Measurements from ENCODE around the gene MUC12. TPM values are rescaled to one million over a fixed set of nuclear protein-coding genes. Genes with fewer than 3 reads are reported as not detected.

MUC12 gene
- total and polyA plus RNA-seq, 2 donors (not counting 3 experiments of a cell fraction or from before 2014, with no cell fraction given): not detected

GRCh38 chr7:101031082-101031481, 61.7 kb downstream of the MUC12 start:
- FAIRE-seq (no peak), DNase-seq (ENCODE audit: low read depth, low spot score) (no peak)
- TF ChIP-seq POLR2A (IDR thresholded peaks at IDR 0.05; ENCODE audit: low read depth, low read length) (no peak), GATA2 (IDR thresholded peaks at IDR 0.05; ENCODE audit: insufficient read depth, insufficient read length, low read depth, low read length) (no peak), JUN (IDR thresholded peaks at IDR 0.05; ENCODE audit: borderline replicate concordance, insufficient read depth, insufficient read length, low read depth) (no peak), MAX (IDR thresholded peaks at IDR 0.05; ENCODE audit: insufficient read depth, insufficient read length) (no peak)
- dilution Hi-C loops (cut with MboI; ENCODE audit: extremely low pct_ligation_motif_present, low sequenced_read_pairs): no loop called here
- no peak overlapping the region for H3K4me2 ChIP-seq (ENCODE audit: insufficient read depth, low read length)
- H3K9me1 ChIP-seq (replicated peaks; ENCODE audit: control insufficient read depth, extremely low read depth, insufficient read depth, low read length): no peaks in the 10 kb centered on the region
- no peaks in the 10 kb centered on the region for H3K79me2 ChIP-seq (ENCODE audit: control insufficient read depth, insufficient read depth, low read length)
- H3K36me3 ChIP-seq (ENCODE audit: control insufficient read depth in 2 of 2, extremely low read depth in 1 of 2, insufficient read depth in 2 of 2, low read length in 2 of 2): no peaks in the 10 kb centered on the region
- H3K9ac ChIP-seq (replicated peaks; ENCODE audit: extremely low read depth, insufficient read depth, low read length): no peak overlapping the region
- POLR2A ChIA-PET: no interaction called here
- H3K4me3 ChIP-seq (replicated peaks in 1 of 3; ENCODE audit: insufficient read depth in 1 of 3, low read depth in 1 of 3, low read length in 3 of 3): no peak overlapping the region
- intact Hi-C loops (cut with micrococcal nuclease): no loop called here
- no peaks in the 10 kb centered on the region for H3K9me3 ChIP-seq (replicated peaks; ENCODE audit: control insufficient read depth, insufficient read depth, low read length)
- BruUV-seq (replicated peaks): no TSS peak
- no peaks in the 10 kb centered on the region for H3K4me1 ChIP-seq (ENCODE audit: control insufficient read depth, extremely low read depth, insufficient read depth, low read length)
- CTCF ChIA-PET: no interaction called here
- peaks cover 0 to 3% of the 10 kb centered on the region in 2 experiments for H3K27me3 ChIP-seq (ENCODE audit: control insufficient read depth in 2 of 2, insufficient read depth in 2 of 2, low read length in 2 of 2)
- H2AFZ ChIP-seq (ENCODE audit: low read depth, low read length): no peak overlapping the region
- no peaks in the 10 kb centered on the region for H4K20me1 ChIP-seq (replicated peaks; ENCODE audit: control insufficient read depth, extremely low read depth, insufficient read depth, low read length)
- no peak overlapping the region for H3K27ac ChIP-seq (ENCODE audit: insufficient read depth, low read depth, low read length)

GRCh38 chr7:101035941-101036340, 66.6 kb downstream of the MUC12 start:
- H3K9me1 ChIP-seq (replicated peaks; ENCODE audit: control insufficient read depth, extremely low read depth, insufficient read depth, low read length): no peaks in the 10 kb centered on the region
- ChIA-PET CTCF (no interaction called here), POLR2A (no interaction called here)
- BruUV-seq (replicated peaks): no TSS peak
- no peak overlapping the region for H2AFZ ChIP-seq (ENCODE audit: low read depth, low read length)
- H3K4me1 ChIP-seq (ENCODE audit: control insufficient read depth, extremely low read depth, insufficient read depth, low read length): no peaks in the 10 kb centered on the region
- DNase-seq (ENCODE audit: low read depth, low spot score): no peak
- intact Hi-C loops (cut with micrococcal nuclease) (no loop called here), dilution Hi-C loops (cut with MboI; ENCODE audit: extremely low pct_ligation_motif_present, low sequenced_read_pairs) (no loop called here)
- H3K36me3 ChIP-seq (ENCODE audit: control insufficient read depth in 2 of 2, extremely low read depth in 1 of 2, insufficient read depth in 2 of 2, low read length in 2 of 2): no peaks in the 10 kb centered on the region
- no peaks in the 10 kb centered on the region for H3K9me3 ChIP-seq (replicated peaks; ENCODE audit: control insufficient read depth, insufficient read depth, low read length)
- no peak overlapping the region for H3K27ac ChIP-seq (ENCODE audit: insufficient read depth, low read depth, low read length)
- no peak overlapping the region for H3K4me2 ChIP-seq (ENCODE audit: insufficient read depth, low read length)
- H3K9ac ChIP-seq (replicated peaks; ENCODE audit: extremely low read depth, insufficient read depth, low read length): no peak overlapping the region
- H3K79me2 ChIP-seq (ENCODE audit: control insufficient read depth, insufficient read depth, low read length): no peaks in the 10 kb centered on the region
- no peak for TF ChIP-seq POLR2A (IDR thresholded peaks at IDR 0.05; ENCODE audit: low read depth, low read length)
- TF ChIP-seq POLR2AphosphoS5 (IDR thresholded peaks at IDR 0.05; ENCODE audit: insufficient read depth, low read depth, low read length): no peak
- no peak for TF ChIP-seq EZH2 (IDR thresholded peaks at IDR 0.05; ENCODE audit: borderline replicate concordance, low read depth, low read length, severe bottlenecking)
- TF ChIP-seq MYC (IDR thresholded peaks at IDR 0.05; ENCODE audit: low read depth, low read length): no peak
- TF ChIP-seq GATA2 (IDR thresholded peaks at IDR 0.05; ENCODE audit: insufficient read depth, insufficient read length, low read depth, low read length): no peak
- TF ChIP-seq MAX (IDR thresholded peaks at IDR 0.05; ENCODE audit: insufficient read depth, insufficient read length): no peak
- TF ChIP-seq FOS (IDR thresholded peaks at IDR 0.05; ENCODE audit: borderline replicate concordance, insufficient read depth, low read length): no peak
- no peak for TF ChIP-seq CTCF (IDR thresholded peaks at IDR 0.05; ENCODE audit: extremely low read depth in 1 of 2, insufficient read depth in 1 of 2, low read depth in 1 of 2, low read length in 2 of 2)
- no peak for TF ChIP-seq JUN (IDR thresholded peaks at IDR 0.05; ENCODE audit: borderline replicate concordance, insufficient read depth, insufficient read length, low read depth)
- H3K4me3 ChIP-seq (replicated peaks in 1 of 3; ENCODE audit: insufficient read depth in 1 of 3, low read depth in 1 of 3, low read length in 3 of 3): no peak overlapping the region
- peaks cover 0 to 3% of the 10 kb centered on the region in 2 experiments for H3K27me3 ChIP-seq (ENCODE audit: control insufficient read depth in 2 of 2, insufficient read depth in 2 of 2, low read length in 2 of 2)
- no peaks in the 10 kb centered on the region for H4K20me1 ChIP-seq (replicated peaks; ENCODE audit: control insufficient read depth, extremely low read depth, insufficient read depth, low read length)
- no peak for FAIRE-seq

Data from endothelial cell of umbilical vein (primary cell).